Activated CD4-positive, alpha-beta T cell treated with anti-CD3 and anti-CD28 coated beads, Interleukin-2, amount 10 ng/mL, durations not matched to agents 24 days and 14 days (primary cell): ENCODE data around the gene PRODH2. TPM values are rescaled to one million over a fixed set of nuclear protein-coding genes. Genes with fewer than 3 reads are reported as not detected.

Experiments used
- total RNA-seq: library from RNA; stranded (reverse); gene quantifications from 2 replicates; pipeline ENCODE4 v1.2.3, GENCODE V29; 2022

The PRODH2 gene
- total RNA-seq, 1 donor from 2014 or later = not detected

Other genes with a start within 250 kb of the PRODH2 start
- gene ATP4A, start 249.2 kb downstream of the PRODH2 start, total RNA-seq = not detected in 2 replicates
- gene PMIS2, start 226.7 kb downstream of the PRODH2 start, total RNA-seq = not detected in 2 replicates
- gene HAUS5, start 200.1 kb downstream of the PRODH2 start, total RNA-seq = 45.8 TPM in 2 replicates
- 114 and 115 TPM in 2 replicates for gene RBM42, start 183.8 kb downstream of the PRODH2 start, total RNA-seq
- 0.93 and 1.1 TPM in 2 replicates for gene ETV2, start 171.1 kb downstream of the PRODH2 start, total RNA-seq
- gene COX6B1, start 164.5 kb downstream of the PRODH2 start, total RNA-seq = 451 and 472 TPM in 2 replicates
- gene UPK1A, start 146.3 kb downstream of the PRODH2 start, total RNA-seq = 0.77 and 0.92 TPM in 2 replicates
- 140 and 142 TPM in 2 replicates for gene ZBTB32, start 108.3 kb downstream of the PRODH2 start, total RNA-seq
- gene KMT2B, start 94.8 kb downstream of the PRODH2 start, total RNA-seq = 60.0 and 64.5 TPM in 2 replicates
- 62.4 and 75.2 TPM in 2 replicates for gene IGFLR1, start 70.4 kb downstream of the PRODH2 start, total RNA-seq
- 26.9 and 28.2 TPM in 2 replicates for gene U2AF1L4, start 67.4 kb downstream of the PRODH2 start, total RNA-seq
- 44.9 and 46.7 TPM in 2 replicates for gene PSENEN, start 67.2 kb downstream of the PRODH2 start, total RNA-seq
- 7.7 and 11.1 TPM in 2 replicates for gene LIN37, start 64.3 kb downstream of the PRODH2 start, total RNA-seq
- 0.42 TPM in 1 of 2 replicates, not detected in the other for gene HSPB6, start 55.8 kb downstream of the PRODH2 start, total RNA-seq
- gene PROSER3, start 54.7 kb downstream of the PRODH2 start, total RNA-seq = 35.2 and 43.6 TPM in 2 replicates
- gene ARHGAP33, start 37.3 kb downstream of the PRODH2 start, total RNA-seq = 24.6 and 26.4 TPM in 2 replicates
- 0.28 TPM in 1 of 2 replicates, not detected in the other for gene NPHS1, start 39.7 kb upstream of the PRODH2 start, total RNA-seq
- 1.8 and 2.1 TPM in 2 replicates for gene KIRREL2, start 44.1 kb upstream of the PRODH2 start, total RNA-seq
- 2.0 and 2.4 TPM in 2 replicates for gene APLP1, start 55.7 kb upstream of the PRODH2 start, total RNA-seq
- gene NFKBID, start 87.7 kb upstream of the PRODH2 start, total RNA-seq = 146 and 150 TPM in 2 replicates
- 46.1 and 48.4 TPM in 2 replicates for gene HCST, start 89.7 kb upstream of the PRODH2 start, total RNA-seq
- gene TYROBP, start 95.5 kb upstream of the PRODH2 start, total RNA-seq = not detected in 2 replicates
- 11.0 and 11.6 TPM in 2 replicates for gene LRFN3, start 123.5 kb upstream of the PRODH2 start, total RNA-seq
- gene SDHAF1, start 182.3 kb upstream of the PRODH2 start, total RNA-seq = 21.4 and 23.1 TPM in 2 replicates
- 2.2 and 2.9 TPM in 2 replicates for gene SYNE4, start 196.0 kb upstream of the PRODH2 start, total RNA-seq
- gene ALKBH6, start 201.4 kb upstream of the PRODH2 start, total RNA-seq = 46.1 and 50.7 TPM in 2 replicates
- 0.96 and 1.6 TPM in 2 replicates for gene CLIP3, start 220.0 kb upstream of the PRODH2 start, total RNA-seq
- 1.5 and 2.0 TPM in 2 replicates for gene THAP8, start 241.4 kb upstream of the PRODH2 start, total RNA-seq
- 24.9 and 25.9 TPM in 2 replicates for gene WDR62, start 242.1 kb upstream of the PRODH2 start, total RNA-seq